ENCODE data around the gene DGKQ. TPM values are rescaled to one million over a fixed set of nuclear protein-coding genes. Genes with fewer than 3 reads are reported as not detected.

The DGKQ gene
- total RNA-seq, 4 donors from 2014 or later: 3.2 to 5.2 (median 4.5) TPM

DNA sequence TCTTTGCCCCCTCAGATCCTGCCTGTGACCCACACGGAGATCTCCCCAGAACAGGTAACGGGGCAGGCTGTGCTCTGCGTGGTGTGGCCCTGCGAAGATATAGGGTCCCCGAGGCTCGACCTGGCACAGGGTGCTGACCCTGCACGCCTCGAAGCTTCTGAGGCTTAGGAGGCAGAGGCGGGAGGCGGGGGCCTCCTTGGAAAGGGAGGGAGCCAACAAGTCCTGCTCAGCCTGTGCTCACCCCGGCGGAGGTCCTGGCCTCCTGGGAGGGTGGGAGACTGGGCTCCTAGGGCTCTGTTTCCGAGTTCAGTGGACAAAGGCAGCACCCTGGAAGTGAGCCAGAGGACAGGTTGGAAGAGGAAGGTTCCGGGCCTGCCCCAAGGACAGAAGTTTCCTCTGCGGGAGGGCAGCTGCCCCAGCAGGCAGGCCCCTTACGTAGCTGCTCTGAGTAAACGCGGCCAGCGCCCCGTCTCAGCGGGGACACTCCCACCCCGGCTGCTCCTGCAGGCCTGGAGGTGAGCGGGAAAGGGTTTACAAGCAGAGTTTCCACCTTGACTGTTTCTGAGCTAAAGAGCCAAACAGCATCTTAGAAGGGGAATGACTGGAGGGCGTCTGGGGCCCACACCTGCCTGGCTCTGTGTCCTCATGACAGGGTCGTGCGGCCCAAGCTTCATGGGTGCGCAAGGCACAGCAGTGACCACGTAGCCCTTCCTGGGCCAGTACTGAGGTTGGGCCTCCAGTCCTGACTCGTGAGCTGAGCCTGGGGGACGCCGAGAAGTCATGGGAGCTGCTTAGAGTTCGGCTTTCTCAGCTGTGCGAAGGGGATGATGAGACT, 25.1 kb downstream of the DGKQ start:
- Histone ChIP-seq H3K4me1 (no peaks in the 10 kb centered on the region), H3K4me3 (no peak overlapping the region), H3K36me3 (no peaks in the 10 kb centered on the region), H3K9me3 (no peaks in the 10 kb centered on the region), H3K27me3 (no peaks in the 10 kb centered on the region), H3K27ac (no peak overlapping the region)
- no peak for TF ChIP-seq POLR2A (IDR thresholded peaks at IDR 0.05)
- TF ChIP-seq, protein P1, sequence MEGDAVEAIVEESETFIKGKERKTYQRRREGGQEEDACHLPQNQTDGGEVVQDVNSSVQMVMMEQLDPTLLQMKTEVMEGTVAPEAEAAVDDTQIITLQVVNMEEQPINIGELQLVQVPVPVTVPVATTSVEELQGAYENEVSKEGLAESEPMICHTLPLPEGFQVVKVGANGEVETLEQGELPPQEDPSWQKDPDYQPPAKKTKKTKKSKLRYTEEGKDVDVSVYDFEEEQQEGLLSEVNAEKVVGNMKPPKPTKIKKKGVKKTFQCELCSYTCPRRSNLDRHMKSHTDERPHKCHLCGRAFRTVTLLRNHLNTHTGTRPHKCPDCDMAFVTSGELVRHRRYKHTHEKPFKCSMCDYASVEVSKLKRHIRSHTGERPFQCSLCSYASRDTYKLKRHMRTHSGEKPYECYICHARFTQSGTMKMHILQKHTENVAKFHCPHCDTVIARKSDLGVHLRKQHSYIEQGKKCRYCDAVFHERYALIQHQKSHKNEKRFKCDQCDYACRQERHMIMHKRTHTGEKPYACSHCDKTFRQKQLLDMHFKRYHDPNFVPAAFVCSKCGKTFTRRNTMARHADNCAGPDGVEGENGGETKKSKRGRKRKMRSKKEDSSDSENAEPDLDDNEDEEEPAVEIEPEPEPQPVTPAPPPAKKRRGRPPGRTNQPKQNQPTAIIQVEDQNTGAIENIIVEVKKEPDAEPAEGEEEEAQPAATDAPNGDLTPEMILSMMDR (IDR thresholded peaks at IDR 0.05 in 4 of 5, conservative IDR thresholded peaks at IDR 0.05 in 1 of 5): no peak
- DNase-seq (no peak), ATAC-seq (no peak)
- intact Hi-C loops (cut with DNase I; ENCODE audit: low total_unique reads) (no loop called here), in situ Hi-C loops (cut with MboI; ENCODE audit: low sequenced_read_pairs in 4 of 4) (no loop called here)

DNA sequence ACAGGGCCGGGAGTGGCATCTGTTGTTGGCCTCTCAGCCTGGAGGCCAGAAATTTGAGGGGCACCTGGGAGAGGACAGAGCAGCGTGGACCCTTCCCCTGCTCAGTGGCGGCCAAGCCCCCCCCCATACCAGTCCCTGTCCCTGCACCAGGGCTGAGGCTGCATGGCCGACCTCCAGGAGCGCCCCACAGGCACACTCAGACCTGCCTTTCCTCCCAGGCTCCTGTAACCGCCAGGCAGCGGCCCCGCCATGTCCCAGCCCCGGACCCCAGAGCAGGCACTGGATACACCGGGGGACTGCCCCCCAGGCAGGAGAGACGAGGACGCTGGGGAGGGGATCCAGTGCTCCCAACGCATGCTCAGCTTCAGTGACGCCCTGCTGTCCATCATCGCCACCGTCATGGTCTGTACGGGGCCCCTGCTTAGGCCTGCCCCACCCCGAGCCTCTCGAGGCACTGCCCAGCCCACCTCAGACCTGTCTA, 25.8 kb downstream of the DGKQ start:
- Histone ChIP-seq H3K27me3 (no peaks in the 10 kb centered on the region), H3K9me3 (no peaks in the 10 kb centered on the region), H3K4me3 (no peak overlapping the region), H3K36me3 (no peaks in the 10 kb centered on the region), H3K4me1 (no peaks in the 10 kb centered on the region), H3K27ac (no peak overlapping the region)
- intact Hi-C loops (cut with DNase I; ENCODE audit: low total_unique reads) (no loop called here), in situ Hi-C loops (cut with MboI; ENCODE audit: low sequenced_read_pairs in 4 of 4) (no loop called here)
- no peak for ATAC-seq
- TF ChIP-seq POLR2A (IDR thresholded peaks at IDR 0.05): no peak
- TF ChIP-seq, protein P1 (IDR thresholded peaks at IDR 0.05 in 4 of 5, conservative IDR thresholded peaks at IDR 0.05 in 1 of 5): no peak
- DNase-seq: peak in 1 of 2 donors; percentile 2

DNA sequence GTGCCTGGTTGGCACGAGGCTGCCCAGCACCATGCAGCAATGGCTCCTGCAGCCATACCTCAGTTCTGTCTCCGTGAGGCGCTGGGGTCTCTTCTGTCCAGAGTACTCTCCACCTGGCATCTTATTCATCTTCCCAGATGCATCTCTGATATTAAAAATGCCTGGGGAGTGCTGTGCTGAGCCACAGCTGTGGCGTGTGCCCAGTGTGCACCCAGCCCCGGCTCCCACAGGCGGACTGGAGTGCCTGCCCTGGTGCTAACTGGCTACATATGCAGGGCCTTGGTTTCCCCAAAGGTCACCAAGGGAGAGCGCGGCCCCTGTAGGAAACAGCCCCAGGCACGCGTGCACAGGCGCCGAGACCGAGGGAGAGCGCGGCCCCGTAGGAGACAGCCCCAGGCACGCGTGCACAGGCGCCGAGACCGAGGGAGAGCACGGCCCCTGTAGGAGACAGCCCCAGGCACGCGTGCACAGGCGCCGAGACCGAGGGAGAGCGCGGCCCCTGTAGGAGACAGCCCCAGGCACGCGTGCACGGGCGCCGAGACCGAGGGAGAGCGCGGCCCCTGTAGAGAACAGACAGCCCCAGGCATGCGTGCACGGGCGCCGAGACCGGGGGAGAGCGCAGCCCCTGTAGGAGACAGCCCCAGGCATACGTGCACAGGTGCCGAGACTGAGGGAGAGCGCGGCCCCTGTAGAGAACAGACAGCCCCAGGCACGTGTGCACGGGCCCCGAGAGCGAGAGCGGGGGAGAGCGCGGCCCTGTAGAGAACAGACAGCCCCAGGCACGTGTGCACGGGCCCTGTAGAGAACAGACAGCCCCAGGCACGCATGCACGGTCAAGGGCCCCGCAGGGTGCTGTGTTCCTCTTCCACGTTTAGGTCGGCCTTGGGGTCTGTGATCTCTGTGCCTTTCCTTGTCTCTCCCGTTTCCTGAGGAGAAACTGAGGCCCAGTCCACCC, 26.6 kb downstream of the DGKQ start:
- no peak for ATAC-seq
- Histone ChIP-seq H3K9me3 (no peaks in the 10 kb centered on the region), H3K36me3 (no peaks in the 10 kb centered on the region), H3K27ac (no peak overlapping the region), H3K4me1 (no peaks in the 10 kb centered on the region), H3K4me3 (no peak overlapping the region), H3K27me3 (no peaks in the 10 kb centered on the region)
- TF ChIP-seq, protein P1 (IDR thresholded peaks at IDR 0.05 in 4 of 5, conservative IDR thresholded peaks at IDR 0.05 in 1 of 5): no peak
- no peak for TF ChIP-seq POLR2A (IDR thresholded peaks at IDR 0.05)
- peak in 1 of 2 donors; percentile 2 for DNase-seq
- in situ Hi-C loops (cut with MboI; ENCODE audit: low sequenced_read_pairs in 4 of 4) (no loop called here), intact Hi-C loops (cut with DNase I; ENCODE audit: low total_unique reads) (no loop called here)

DNA sequence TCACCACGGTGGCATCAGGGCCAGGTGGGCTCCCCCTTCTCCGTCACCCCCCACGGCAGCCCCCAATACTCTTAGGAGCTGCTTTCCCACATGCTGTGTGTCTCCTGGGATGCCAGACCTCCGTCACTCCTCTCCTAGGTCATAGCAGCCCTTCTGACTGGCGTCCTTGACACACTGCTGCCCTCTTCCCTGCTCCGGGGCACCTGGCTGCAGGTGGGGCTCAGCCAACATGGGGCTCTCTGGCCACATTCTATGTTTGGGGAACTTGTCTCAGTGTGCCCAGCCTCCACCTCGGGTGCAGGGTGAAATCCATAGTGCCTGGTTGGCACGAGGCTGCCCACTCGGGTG, 27.3 kb downstream of the DGKQ start:
- intact Hi-C loops (cut with DNase I; ENCODE audit: low total_unique reads): no loop called here
- H3K27me3 ChIP-seq: no peaks in the 10 kb centered on the region
- DNase-seq (no peak), ATAC-seq (no peak)
- TF ChIP-seq, protein P1 (IDR thresholded peaks at IDR 0.05 in 4 of 5, conservative IDR thresholded peaks at IDR 0.05 in 1 of 5): no peak
- H3K4me1 ChIP-seq: no peaks in the 10 kb centered on the region
- H3K4me3 ChIP-seq: no peak overlapping the region
- no peak overlapping the region for H3K27ac ChIP-seq
- in situ Hi-C loops (cut with MboI; ENCODE audit: low sequenced_read_pairs in 4 of 4): no loop called here
- H3K9me3 ChIP-seq: no peaks in the 10 kb centered on the region
- no peaks in the 10 kb centered on the region for H3K36me3 ChIP-seq

Measured in gastrocnemius medialis (tissue), 4 donors.